ENCODE results near the gene NTRK2.

DNA sequence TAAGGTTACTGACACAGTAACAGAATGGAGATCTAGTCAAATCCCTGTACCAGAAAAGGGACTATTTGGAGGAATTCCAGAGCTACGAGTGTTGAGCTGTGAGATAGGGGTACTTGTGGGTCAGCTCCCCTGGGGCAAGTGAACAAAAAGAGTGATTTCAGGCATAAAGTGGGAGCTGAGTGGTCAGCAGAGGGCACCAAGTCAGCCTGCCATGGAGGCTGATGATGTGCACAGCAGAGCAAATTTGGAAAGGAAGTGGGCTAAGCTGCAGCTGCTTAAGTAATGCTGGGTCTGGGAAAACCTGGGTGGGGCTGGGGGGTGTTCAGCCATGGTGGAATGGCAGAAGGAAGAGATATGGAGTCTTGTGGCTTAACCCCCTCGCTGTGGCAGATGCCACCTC lies 327.9 kb downstream of the NTRK2 start:
- TF ChIP-seq, protein P1, sequence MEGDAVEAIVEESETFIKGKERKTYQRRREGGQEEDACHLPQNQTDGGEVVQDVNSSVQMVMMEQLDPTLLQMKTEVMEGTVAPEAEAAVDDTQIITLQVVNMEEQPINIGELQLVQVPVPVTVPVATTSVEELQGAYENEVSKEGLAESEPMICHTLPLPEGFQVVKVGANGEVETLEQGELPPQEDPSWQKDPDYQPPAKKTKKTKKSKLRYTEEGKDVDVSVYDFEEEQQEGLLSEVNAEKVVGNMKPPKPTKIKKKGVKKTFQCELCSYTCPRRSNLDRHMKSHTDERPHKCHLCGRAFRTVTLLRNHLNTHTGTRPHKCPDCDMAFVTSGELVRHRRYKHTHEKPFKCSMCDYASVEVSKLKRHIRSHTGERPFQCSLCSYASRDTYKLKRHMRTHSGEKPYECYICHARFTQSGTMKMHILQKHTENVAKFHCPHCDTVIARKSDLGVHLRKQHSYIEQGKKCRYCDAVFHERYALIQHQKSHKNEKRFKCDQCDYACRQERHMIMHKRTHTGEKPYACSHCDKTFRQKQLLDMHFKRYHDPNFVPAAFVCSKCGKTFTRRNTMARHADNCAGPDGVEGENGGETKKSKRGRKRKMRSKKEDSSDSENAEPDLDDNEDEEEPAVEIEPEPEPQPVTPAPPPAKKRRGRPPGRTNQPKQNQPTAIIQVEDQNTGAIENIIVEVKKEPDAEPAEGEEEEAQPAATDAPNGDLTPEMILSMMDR (conservative IDR thresholded peaks at IDR 0.05; ENCODE audit: low read depth in 2 of 2) = peak; percentile 16 to 60; a peak in 3 of 4 replicates
- TF ChIP-seq POLR2AphosphoS5 (IDR thresholded peaks at IDR 0.05; ENCODE audit: low read depth) (no peak), EZH2phosphoT487 (IDR thresholded peaks at IDR 0.05; ENCODE audit: unreplicated experiment) (no peak), NANOG (IDR thresholded peaks at IDR 0.05; ENCODE audit: borderline replicate concordance) (no peak), CREB1 (CRISPR knock-in tag; IDR thresholded peaks at IDR 0.05; ENCODE audit: low read depth) (no peak), EZH2 (IDR thresholded peaks at IDR 0.05; ENCODE audit: low read depth, unreplicated experiment) (no peak), ZNF114 (CRISPR knock-in tag; IDR thresholded peaks at IDR 0.05) (no peak), STAT1 (IDR thresholded peaks at IDR 0.05; ENCODE audit: unreplicated experiment) (no peak)
- TF ChIP-seq, protein P2, sequence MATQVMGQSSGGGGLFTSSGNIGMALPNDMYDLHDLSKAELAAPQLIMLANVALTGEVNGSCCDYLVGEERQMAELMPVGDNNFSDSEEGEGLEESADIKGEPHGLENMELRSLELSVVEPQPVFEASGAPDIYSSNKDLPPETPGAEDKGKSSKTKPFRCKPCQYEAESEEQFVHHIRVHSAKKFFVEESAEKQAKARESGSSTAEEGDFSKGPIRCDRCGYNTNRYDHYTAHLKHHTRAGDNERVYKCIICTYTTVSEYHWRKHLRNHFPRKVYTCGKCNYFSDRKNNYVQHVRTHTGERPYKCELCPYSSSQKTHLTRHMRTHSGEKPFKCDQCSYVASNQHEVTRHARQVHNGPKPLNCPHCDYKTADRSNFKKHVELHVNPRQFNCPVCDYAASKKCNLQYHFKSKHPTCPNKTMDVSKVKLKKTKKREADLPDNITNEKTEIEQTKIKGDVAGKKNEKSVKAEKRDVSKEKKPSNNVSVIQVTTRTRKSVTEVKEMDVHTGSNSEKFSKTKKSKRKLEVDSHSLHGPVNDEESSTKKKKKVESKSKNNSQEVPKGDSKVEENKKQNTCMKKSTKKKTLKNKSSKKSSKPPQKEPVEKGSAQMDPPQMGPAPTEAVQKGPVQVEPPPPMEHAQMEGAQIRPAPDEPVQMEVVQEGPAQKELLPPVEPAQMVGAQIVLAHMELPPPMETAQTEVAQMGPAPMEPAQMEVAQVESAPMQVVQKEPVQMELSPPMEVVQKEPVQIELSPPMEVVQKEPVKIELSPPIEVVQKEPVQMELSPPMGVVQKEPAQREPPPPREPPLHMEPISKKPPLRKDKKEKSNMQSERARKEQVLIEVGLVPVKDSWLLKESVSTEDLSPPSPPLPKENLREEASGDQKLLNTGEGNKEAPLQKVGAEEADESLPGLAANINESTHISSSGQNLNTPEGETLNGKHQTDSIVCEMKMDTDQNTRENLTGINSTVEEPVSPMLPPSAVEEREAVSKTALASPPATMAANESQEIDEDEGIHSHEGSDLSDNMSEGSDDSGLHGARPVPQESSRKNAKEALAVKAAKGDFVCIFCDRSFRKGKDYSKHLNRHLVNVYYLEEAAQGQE (IDR thresholded peaks at IDR 0.05; ENCODE audit: unreplicated experiment) = no peak
- TF ChIP-seq, protein P3, sequence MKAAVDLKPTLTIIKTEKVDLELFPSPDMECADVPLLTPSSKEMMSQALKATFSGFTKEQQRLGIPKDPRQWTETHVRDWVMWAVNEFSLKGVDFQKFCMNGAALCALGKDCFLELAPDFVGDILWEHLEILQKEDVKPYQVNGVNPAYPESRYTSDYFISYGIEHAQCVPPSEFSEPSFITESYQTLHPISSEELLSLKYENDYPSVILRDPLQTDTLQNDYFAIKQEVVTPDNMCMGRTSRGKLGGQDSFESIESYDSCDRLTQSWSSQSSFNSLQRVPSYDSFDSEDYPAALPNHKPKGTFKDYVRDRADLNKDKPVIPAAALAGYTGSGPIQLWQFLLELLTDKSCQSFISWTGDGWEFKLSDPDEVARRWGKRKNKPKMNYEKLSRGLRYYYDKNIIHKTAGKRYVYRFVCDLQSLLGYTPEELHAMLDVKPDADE (IDR thresholded peaks at IDR 0.05) = no peak

Data from GM23338 (cell line).